Breast epithelium (tissue), 3 donors: ENCODE results near the gene MGME1.

Experiments
- CTCF ChIP-seq, 3 donors: fragments of 450-650 bp; IDR thresholded peaks; one replicate each; pipeline ENCODE4 v1.5.1; 2016 to 2017; ENCODE audit warnings: antibody characterized with exemption in 3 of 3, mild to moderate bottlenecking in 3 of 3, moderate library complexity in 3 of 3
- POLR2AphosphoS5 ChIP-seq, 3 donors: sonication (generic); formaldehyde crosslinking; IDR thresholded peaks; one replicate each; pipeline ENCODE4 v1.6.1; 2017; ENCODE audit warnings: antibody characterized with exemption in 3 of 3

DNA sequence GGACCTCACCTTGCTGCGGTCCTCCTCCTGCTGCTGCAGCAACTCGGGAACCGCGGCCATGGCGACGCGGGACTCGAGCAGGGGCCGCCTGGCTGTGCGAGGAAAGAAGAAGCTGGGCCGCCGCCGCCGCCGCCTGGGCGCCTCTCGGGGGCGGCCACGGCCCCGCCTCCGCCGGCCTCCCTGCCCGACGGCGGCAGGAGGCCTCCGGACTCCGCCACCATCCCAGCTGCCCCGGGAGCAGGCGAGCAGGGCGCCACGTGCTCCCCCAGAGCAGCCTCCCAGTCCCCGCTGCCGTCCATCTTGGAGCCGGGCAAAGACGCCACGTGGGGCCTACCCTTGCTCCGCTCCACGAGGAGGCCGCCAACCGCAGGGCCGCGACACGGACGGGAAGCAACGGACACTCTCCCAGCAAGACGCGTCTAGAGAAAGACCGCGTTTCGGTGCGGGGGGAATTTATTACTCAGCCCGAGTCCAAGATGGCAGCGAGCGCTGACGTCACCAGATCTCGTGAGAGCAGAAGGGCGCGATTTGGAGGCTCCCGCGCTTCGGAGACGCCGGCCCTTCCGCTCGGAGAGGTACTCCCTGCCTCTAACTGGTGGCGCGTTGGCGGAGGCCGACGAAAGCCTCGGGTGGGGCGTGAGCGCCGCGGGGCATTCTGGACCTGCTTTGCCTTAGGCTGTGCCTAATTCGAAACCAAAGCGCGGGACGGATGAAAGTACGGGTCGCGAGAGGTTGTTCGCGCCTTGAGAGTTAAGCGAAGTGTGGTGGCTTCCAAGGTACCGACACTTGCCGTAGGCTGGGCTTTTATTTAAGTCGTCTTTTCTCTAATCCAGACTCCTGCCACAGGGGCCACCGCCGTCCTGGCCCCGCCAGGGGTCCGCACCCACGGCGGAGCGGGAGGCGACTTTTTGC lies at the start of gene MGME1, which contains the start of gene SNX5:
- no peak for TF ChIP-seq CTCF (IDR thresholded peaks at IDR 0.05)
- TF ChIP-seq POLR2AphosphoS5 (IDR thresholded peaks at IDR 0.05) = peak; percentile 91 to 98 (median 98)
